Dendritic cell treated with granulocyte-macrophage colony-stimulating factor and Interleukin-4, amounts not matched to agents 40 ng/mL and 50 ng/mL, for 4 days (primary cell): ENCODE results near the gene MUC6.

Experiments
- H3K27ac Mint-ChIP-seq: one replicate; pipeline ENCODE4 v1.8.0; 2022; ENCODE audit warnings: mild to moderate bottlenecking, mixed read lengths
- H3K27me3 Mint-ChIP-seq: one replicate; pipeline ENCODE4 v1.8.0; 2022; ENCODE audit warnings: mild to moderate bottlenecking, mixed read lengths
- H3K36me3 Mint-ChIP-seq: one replicate; pipeline ENCODE4 v1.8.0; 2022; ENCODE audit warnings: low read depth, mixed read lengths
- H3K4me1 Mint-ChIP-seq: one replicate; pipeline ENCODE4 v1.8.0; 2022; ENCODE audit warnings: low read depth, mixed read lengths
- H3K4me3 Mint-ChIP-seq: one replicate; pipeline ENCODE4 v1.8.0; 2022; ENCODE audit warnings: mild to moderate bottlenecking, moderate library complexity, mixed read lengths
- H3K9me3 Mint-ChIP-seq: one replicate; pipeline ENCODE4 v1.8.0; 2022; ENCODE audit warnings: mixed read lengths
- intact Hi-C: fragments of 100-400 bp; cut with micrococcal nuclease; formaldehyde crosslinking; loops from one replicate; pipeline ENCODE4 v1.15.0; 2022

The MUC6 gene

DNA sequence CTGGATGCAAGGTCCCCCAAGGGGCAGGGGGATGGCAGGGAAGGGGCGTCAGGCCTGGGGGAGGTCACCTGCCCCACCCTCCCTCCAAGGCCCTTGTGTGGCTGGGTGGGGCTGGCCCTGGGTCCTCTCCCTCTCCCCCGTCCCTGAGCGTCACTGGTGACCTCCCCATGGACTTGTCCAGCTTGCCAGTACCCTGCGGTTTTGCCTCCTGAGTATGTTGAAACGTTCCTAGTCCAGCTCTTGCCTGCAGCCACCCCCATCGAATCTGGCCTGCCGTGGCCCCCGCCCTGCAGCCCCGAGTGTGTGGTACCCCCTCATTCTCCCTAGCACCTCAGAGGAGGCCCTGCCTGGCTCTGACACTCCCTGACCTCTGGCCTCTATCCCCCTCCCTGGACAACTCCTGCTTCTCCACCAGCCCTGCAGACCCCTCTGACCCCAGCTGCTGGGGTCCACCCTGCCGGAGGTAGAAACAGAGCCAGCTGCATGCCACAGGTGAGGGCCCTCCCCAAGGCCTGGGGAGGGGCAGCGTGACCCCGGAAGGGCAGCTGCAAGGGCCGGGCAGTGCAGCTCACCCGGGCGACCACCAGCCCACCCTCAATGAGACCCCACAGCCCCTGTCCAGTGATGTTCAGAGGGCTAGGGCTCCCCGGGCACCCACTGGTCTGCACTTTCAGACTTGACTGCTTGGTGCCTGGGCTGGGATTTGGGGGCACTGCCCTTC is 4.1 kb upstream of the MUC6 start:
- peaks cover 14% of the 10 kb centered on the region for H3K27me3 Mint-ChIP-seq
- intact Hi-C loops = no loop called here

DNA sequence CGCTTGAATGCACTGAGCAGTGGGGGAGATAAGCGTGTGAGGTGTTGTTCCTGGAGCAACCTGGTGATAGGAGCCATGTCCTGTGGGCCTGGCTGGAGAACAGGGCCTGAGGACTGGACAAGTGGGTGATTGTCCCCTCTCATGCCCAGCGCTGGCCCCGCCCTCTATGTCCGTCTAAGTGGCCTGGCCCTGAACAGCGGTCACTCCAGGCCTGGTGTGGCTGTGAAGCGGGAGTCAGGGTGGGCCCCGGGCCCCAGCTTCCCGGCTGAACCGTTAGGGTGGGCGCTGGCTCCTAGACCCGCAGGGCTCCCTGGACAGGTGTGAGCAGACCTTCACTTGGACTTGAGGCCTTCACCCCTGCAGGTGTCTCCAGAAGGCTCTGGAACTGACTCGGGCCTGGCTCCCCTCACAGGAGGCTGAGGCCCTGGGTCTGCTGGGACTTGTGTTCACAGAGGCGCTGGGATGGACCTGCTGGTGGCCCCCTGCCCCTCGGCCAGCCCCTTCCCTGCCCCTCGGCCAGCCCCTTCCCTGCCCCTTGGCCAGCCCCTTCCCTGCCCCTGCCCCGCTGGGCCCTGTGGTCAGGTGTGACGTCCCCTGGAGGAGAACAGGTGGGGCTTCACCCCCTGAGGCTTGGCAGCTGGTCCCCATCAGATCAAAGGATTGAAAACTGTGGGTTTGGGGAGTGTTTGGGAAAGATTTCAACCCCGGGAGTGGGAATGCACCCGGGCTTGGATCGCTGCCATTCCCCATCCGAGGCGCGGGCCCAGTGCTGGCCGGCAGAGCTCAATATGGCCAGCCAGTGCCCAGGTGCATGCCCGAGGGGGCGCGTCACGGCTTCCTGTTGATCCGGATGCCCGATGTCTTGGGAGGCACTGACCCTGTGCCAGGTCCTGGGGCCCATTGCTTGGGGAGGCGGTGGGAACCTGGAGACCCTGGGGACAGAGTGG is 3.2 kb upstream of the MUC6 start:
- Mint-ChIP-seq H3K4me3 (no peak overlapping the region), H3K27ac (no peak overlapping the region), H3K27me3 (peaks cover 9% of the 10 kb centered on the region), H3K36me3 (peaks cover 69% of the 10 kb centered on the region), H3K4me1 (no peaks in the 10 kb centered on the region), H3K9me3 (no peaks in the 10 kb centered on the region)
- intact Hi-C loops = no loop called here

More for the DNA sequence above, 4.1 kb upstream of the MUC6 start:
- H3K27ac Mint-ChIP-seq = no peak overlapping the region
- H3K9me3 Mint-ChIP-seq = no peaks in the 10 kb centered on the region
- peaks cover 69% of the 10 kb centered on the region for H3K36me3 Mint-ChIP-seq
- H3K4me1 Mint-ChIP-seq = no peaks in the 10 kb centered on the region
- no peak overlapping the region for H3K4me3 Mint-ChIP-seq

DNA sequence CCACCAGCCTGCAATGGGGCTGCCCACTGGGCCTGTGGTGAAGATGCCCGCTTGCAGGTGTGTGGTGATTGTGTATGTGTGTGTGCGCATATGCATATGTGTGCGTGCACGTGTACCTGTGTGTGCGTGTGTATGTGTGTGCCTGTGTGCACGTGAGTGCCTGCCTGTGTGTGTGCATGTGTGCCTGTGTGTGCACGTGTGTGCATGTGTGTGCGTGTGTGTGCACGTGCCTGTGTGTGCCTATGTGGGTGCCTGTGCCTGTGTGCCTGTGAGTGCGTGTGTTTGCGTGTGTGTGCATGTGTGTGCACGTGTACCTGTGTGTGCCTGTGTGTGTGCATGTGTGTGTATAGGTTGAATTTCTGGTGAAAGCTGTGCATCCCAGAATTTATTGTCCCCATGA is 2.4 kb upstream of the MUC6 start:
- Mint-ChIP-seq H3K27ac (no peak overlapping the region), H3K36me3 (peaks cover 62% of the 10 kb centered on the region), H3K27me3 (peaks cover 6% of the 10 kb centered on the region), H3K9me3 (no peaks in the 10 kb centered on the region), H3K4me3 (no peak overlapping the region), H3K4me1 (no peaks in the 10 kb centered on the region)
- intact Hi-C loops = no loop called here

DNA sequence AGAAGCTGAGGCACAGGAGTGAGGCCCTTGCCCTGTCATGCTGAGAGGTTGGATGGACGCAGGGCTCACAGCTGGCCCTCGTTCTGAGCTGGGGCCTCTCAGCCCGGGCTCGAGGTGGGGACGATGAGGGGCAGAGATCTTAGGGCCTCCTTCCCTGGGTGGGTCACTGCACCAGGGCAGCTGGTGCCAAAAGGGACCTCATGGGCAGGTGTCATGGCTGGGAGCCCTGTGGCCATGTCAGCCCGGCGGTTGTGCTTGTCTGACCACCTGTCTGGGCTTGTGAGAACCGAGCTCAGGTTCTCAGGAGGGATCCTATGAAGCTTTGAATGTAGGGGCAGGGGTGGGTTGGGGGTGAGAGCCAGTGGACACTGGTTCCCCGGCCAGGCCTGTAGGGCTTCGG is 1.8 kb upstream of the MUC6 start:
- intact Hi-C loops = no loop called here
- Mint-ChIP-seq H3K36me3 (peaks cover 62% of the 10 kb centered on the region), H3K4me3 (no peak overlapping the region), H3K4me1 (no peaks in the 10 kb centered on the region), H3K9me3 (no peaks in the 10 kb centered on the region), H3K27me3 (peaks cover 3% of the 10 kb centered on the region), H3K27ac (no peak overlapping the region)

DNA sequence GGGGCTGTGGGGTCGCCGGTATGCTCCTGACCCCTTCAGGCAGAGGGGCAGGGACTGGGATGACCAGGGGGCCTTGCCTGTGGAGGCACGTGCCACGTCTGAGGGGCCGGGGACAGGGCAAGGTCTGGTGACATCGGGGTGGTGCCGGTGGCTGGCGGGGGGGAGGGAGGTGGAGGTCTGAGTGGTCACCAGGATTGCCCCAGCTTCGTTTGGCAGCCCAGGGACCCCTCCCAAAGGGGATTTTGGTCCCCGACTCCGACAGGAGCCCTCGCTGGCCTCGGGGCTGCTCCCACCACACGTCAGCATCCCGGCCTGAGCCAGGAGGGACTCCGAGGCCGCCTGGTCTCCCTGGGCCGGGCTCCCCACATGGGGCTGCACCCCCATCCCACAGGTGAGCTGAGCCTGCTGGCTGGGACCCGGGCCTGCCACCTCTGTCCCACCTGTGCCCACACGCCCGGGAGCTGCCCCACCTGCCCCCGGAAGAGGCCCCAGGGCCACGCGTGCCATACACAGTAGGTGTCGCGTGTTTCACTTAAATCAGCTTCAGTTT is 1.1 kb upstream of the MUC6 start:
- Mint-ChIP-seq H3K4me1 (no peaks in the 10 kb centered on the region), H3K27me3 (peaks cover 3% of the 10 kb centered on the region), H3K9me3 (no peaks in the 10 kb centered on the region), H3K36me3 (peaks cover 62% of the 10 kb centered on the region), H3K4me3 (no peak overlapping the region), H3K27ac (no peak overlapping the region)
- intact Hi-C loops = no loop called here

DNA sequence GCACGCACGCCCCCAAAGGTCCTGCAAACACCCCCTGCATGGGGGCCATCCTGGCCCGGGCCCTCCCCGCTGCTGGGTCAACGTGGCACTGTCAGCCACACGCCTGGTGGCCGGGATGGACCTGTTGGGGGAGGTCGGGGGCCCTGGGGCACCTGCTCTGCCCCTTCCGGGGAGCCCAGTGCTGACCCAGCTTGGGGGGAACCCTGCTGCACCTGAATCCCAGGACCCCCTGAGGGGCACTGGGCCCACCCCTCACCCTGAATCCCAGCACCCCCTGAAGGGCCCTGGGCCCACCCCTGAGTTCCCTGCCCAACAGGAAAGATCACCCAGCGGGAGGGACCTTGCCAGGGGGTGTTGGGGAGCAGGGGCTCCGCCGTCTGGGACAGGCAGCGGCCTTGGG is 413 bp upstream of the MUC6 start:
- H3K27me3 Mint-ChIP-seq = peaks cover 4% of the 10 kb centered on the region
- no peak overlapping the region for H3K27ac Mint-ChIP-seq
- peaks cover 62% of the 10 kb centered on the region for H3K36me3 Mint-ChIP-seq
- no peak overlapping the region for H3K4me3 Mint-ChIP-seq
- H3K4me1 Mint-ChIP-seq = peaks cover 6% of the 10 kb centered on the region
- intact Hi-C loops = no loop called here
- H3K9me3 Mint-ChIP-seq = peaks cover 4% of the 10 kb centered on the region

DNA sequence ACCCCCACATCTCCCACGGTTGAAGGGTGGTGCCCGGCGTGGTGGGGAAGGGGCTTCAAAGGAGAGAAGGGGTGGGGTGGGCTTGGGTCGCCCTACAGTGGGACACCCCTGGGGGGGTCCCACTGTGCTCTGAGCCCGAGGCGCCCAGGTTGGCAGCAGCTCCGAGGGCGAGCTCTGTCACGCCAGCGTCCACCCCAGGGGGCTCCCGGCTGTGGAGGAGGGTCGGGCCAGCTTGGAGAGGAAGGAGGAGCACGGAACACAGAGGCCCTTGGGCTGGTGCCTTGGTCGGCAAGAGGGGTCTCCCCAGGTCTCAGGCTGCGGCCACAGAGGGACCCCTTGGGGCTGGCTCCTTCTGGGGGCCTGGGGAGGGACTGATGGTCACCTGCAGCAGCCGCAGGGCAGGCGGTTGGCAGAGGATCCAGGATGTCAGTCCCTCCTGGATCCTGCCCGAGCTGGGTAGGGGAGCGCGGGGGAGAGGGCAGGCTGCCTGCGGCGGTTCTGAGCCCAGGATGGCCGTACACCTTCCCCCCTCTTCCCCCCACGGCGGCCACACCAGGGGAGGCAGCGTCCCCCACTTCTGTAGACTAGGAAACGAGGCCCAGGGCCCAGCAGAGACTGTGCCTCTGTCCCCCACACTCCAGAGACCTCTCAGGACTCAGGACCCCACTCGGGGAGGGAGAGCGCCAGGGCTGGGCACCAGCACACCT is 788 bp downstream of the MUC6 start:
- peaks cover 70% of the 10 kb centered on the region for H3K36me3 Mint-ChIP-seq
- H3K9me3 Mint-ChIP-seq = peaks cover 6% of the 10 kb centered on the region
- no peak overlapping the region for H3K4me3 Mint-ChIP-seq
- intact Hi-C loops = no loop called here
- no peak overlapping the region for H3K27ac Mint-ChIP-seq
- peaks cover 4% of the 10 kb centered on the region for H3K27me3 Mint-ChIP-seq
- H3K4me1 Mint-ChIP-seq = peaks cover 10% of the 10 kb centered on the region

DNA sequence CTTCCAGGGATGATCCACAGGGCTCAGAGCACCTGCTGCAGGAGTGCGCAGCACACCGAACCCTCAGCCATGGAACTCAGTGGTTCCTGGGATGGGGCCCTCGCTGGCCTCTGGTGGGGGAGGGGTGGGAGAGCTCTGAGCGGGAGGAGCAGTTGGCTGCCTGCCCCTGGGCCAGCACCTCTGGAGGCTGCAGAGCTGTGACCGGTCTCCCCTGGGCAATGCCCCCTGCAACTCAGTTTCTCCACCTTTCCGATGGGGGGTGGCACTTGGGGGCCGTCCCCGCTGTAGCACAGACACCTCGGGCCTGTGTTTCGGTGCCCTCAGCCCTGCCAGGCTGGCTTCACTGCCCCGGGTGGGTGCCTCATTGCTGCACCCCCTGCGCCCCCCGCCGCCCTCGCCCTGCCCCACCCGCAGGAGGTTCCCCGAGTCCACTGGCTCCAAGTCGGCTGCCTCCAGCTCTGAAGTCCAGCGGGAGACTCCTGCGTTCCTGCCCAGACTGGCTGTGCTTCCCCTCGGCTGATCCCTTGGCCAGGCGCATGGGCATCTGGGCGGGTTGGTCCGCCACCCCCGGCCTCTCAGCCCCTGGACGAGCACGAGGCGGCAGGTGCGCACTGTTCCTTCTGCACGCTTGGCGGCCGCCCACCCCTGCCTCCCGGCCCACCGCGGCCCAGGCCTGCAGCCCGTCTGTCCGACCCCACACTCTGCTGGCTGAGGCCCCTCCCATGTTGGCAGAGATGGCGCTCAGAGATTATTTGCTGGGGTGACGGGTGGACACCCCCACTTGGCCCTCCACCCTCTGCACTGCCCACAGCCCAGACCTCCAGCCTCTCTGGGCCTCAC is 1.8 kb downstream of the MUC6 start:
- Mint-ChIP-seq H3K4me3 (no peak overlapping the region), H3K9me3 (peaks cover 6% of the 10 kb centered on the region), H3K4me1 (peaks cover 10% of the 10 kb centered on the region), H3K27ac (no peak overlapping the region), H3K27me3 (peaks cover 1% of the 10 kb centered on the region), H3K36me3 (peaks cover 72% of the 10 kb centered on the region)
- intact Hi-C loops = no loop called here

DNA sequence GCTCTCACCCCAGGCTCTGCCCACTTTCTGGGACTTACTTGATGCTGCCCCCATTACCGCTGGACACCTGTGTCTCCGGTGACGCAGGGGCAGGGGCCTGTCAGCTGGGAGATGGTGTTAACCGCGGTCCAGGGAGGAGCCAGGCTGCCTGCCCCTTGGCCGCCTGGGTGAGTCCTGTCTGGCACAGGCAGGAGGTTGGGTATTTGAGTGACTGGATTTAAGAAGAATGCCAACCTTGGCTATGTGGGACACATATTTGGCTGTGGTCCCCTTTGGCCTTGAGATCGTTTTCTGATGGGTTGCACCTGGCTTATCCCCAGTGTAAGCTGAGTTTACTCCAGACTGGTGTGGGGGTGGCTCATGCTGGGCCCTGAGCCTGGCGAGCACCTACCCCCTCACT is 2.5 kb downstream of the MUC6 start:
- intact Hi-C loops = no loop called here
- Mint-ChIP-seq H3K9me3 (peaks cover 6% of the 10 kb centered on the region), H3K27ac (no peak overlapping the region), H3K27me3 (peaks cover 1% of the 10 kb centered on the region), H3K4me3 (no peak overlapping the region), H3K36me3 (peaks cover 72% of the 10 kb centered on the region), H3K4me1 (peaks cover 10% of the 10 kb centered on the region)

DNA sequence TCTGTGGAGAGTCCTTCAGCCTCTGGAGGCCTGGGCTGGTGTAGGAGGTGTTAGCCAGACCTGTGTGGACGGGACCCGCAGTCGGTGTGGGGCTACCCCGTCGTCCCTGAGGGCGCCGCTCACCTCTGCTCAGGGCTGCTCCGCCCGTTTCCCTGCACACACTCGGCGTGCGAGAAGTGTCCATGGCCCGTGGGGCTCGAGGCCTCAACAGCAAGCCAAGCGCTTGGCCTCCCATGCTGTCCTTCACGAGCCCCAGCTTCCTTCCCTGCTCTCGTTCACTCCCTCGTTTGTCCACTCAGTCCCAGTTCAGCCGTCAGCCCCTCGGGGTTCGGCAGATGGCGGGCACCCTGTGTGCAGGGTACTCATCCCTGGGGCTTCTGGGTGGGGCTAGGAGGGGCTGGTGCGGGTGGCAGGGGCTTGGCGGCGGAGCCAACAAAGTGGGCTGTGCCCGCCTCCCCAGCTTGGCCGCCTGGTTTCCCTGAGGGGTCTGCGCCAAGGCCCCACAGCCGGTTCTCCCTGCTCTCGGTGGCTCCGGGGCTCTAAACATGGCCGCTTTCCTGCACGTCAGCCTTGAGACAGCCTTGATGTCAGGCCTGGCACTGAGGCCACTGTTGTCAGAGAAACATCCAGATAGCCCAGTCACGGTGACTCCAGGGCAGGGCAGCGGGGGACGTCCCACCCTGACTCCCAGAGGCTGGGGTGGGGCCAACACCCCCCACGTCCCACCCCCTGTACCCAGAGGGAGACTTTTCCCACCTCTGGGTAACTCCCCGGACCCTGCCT is 3.3 kb downstream of the MUC6 start:
- H3K4me3 Mint-ChIP-seq = no peak overlapping the region
- peaks cover 10% of the 10 kb centered on the region for H3K4me1 Mint-ChIP-seq
- H3K36me3 Mint-ChIP-seq = peaks cover 74% of the 10 kb centered on the region
- peaks cover 6% of the 10 kb centered on the region for H3K9me3 Mint-ChIP-seq
- peaks cover 1% of the 10 kb centered on the region for H3K27me3 Mint-ChIP-seq
- H3K27ac Mint-ChIP-seq = no peak overlapping the region
- intact Hi-C loops = no loop called here

DNA sequence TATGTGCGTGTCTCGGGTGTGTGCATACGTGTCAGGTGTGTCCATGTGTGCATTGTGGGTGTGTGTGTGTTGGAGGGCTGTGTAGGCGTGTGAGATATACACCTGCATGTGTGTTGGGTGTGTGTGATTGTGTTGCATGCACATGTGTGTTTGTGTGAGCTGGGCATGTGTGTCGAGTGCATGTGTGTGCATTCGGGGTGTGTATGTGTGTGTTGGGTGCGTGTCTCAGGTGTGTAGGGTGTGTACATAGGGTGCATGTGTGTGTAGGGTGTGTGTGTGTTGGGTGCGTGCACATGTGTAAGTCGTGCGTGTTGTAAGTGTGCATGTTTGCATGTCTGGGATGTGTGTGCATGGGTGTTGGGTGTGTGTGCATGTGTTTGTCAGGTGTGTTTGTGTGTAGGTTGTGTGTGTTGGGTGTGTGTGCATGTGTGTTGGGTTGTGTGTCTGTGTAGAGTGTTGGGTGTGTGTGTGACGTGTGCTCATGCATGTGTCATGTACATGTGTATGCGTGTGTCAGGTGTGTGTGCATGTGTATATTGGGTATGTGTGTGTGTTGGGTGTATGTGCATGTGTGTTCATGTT is 4.1 kb downstream of the MUC6 start:
- peaks cover 77% of the 10 kb centered on the region for H3K36me3 Mint-ChIP-seq
- peaks cover 10% of the 10 kb centered on the region for H3K4me1 Mint-ChIP-seq
- H3K27me3 Mint-ChIP-seq = peaks cover 1% of the 10 kb centered on the region
- no peak overlapping the region for H3K27ac Mint-ChIP-seq
- peaks cover 6% of the 10 kb centered on the region for H3K9me3 Mint-ChIP-seq
- intact Hi-C loops = no loop called here
- no peak overlapping the region for H3K4me3 Mint-ChIP-seq

DNA sequence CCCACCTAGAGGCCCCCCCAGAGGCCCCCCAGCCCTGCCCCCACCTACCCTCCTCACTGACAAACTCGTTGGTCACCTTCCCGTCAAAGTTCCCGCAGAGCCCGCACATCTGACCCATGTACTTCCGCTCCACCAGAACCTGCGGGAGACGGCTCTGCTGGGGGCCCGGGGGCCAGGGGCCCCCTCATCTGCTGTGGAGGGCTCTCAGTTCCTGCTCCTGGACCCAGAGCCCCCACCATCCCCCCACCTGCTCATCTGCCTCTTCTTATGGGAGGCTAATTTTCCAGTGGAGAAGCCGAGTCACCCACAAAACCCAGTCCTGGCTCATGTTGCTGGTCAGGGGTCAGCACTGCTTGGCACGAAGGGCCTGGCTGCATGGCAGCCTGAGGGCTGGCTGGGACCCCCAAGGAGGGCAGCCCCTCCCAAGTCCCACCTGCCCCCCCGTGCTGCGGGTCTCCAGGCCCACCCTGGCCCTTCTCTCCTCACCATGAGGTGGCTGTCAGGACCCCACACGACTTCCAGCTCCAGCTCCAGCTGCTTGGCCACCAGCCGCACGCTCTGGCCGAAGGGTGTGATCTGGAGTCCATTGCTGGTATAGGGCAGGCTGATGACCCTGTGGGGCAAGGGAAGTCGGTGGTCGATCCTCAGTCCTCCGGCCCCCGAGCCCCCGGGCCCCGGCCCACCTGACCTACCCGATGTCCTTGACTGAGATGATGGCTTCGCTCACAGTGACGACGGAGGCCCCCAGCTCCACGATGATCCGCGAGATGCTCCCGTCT is 5.2 kb downstream of the MUC6 start:
- intact Hi-C loops = no loop called here
- Mint-ChIP-seq H3K36me3 (peaks cover 82% of the 10 kb centered on the region), H3K27ac (no peak overlapping the region), H3K4me1 (peaks cover 10% of the 10 kb centered on the region), H3K4me3 (no peak overlapping the region), H3K9me3 (peaks cover 6% of the 10 kb centered on the region), H3K27me3 (peaks cover 1% of the 10 kb centered on the region)
